Stimulated activated CD4-positive, alpha-beta T cell treated with anti-CD3 and anti-CD28 coated beads, Interleukin-4, amount 100 ng/mL, for 24 hours (primary cell): Measurements from ENCODE around the gene NOP56.
"Not testable (repeated sequence)": the region's sequence is repeated elsewhere in the genome, so short reads cannot be mapped to it uniquely, and the experiment has no call there.

ENCODE experiments used
- DNase-seq: peaks from one replicate; pipeline ENCODE4 v3.0.0-alpha.2; 2020

The NOP56 gene

DNA sequence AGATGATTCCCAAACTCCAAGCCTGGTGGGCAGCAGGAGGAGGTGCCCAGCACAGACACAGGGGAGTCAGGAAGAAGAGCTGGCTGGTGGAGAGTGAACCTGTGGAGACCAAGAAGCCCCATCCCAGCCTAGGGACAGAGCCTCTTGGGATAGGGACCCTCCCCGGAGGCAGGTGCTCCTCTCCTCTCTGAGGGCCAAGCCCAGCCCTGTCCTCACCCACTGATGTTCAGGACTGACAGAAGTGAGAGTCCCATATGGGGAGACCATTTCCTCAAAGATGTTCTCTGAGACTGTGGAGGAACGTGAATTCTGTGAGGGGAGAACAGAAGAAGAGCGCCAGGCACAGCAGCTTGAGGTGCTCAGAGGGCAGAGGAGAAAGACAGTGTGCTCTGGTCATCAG, 37.8 kb downstream of the NOP56 start:
- DNase-seq: no peak

DNA sequence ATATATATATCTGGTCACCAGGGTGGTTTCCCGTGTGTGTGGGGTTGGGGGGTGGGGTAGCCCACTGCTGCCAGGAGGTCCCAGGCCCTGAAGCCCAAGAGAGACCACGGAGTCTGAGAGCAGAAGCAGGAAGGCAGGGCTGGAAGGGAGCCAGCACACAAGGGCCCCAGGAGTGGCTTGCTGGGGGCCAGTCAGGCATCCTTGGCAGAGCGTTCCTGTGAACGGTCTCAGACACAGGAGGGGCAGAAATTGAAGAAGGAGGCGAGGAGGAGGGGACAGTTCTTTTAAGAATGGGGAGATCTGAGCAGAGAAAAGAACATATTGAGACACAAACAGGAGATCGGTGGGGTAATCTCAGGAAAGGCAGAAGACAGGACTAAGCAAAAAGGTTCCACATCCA, 38.3 kb downstream of the NOP56 start:
- DNase-seq: no peak

- no peak for DNase-seq
Measured at GRCh38 chr20:2691127-2691526, 38.7 kb downstream of the NOP56 start.

- no peak for DNase-seq
Measured at GRCh38 chr20:2691663-2692035, 39.2 kb downstream of the NOP56 start.

GRCh38 chr20:2692036-2692885, 39.8 kb downstream of the NOP56 start, which contains the start of gene EBF4:
EBF4 (plus strand) TSS chr20:2692780; CDS start chr20:2693646, 866 bp downstream.
- DNase-seq: no peak

- DNase-seq: no peak
Measured at GRCh38 chr20:2692886-2693285, 40.5 kb downstream of the NOP56 start.

- DNase-seq: peak; percentile 33
Measured at GRCh38 chr20:2693286-2694007, 41.0 kb downstream of the NOP56 start.

- no peak for DNase-seq
Measured at GRCh38 chr20:2694008-2694471, 41.6 kb downstream of the NOP56 start.

DNA sequence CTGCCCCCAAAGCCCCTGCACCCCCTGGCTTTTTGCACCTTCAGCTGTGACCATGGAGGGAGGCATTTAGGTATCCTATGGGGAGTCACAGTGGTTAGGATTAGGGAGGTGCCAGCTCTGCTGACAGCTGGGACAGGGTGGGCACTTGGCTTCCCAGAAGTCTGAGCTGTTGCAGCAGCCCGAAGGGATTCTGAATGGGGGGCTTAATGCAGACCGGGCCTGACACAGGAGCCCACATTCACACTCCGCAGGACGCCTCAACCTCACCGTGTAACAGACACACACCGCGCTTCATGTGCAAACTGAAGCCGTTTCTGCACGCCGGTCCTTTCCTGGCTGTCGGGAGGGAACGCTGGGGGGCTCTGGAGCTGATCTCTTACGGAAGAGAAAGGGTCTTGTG, 42.1 kb downstream of the NOP56 start:
- DNase-seq: no peak

DNA sequence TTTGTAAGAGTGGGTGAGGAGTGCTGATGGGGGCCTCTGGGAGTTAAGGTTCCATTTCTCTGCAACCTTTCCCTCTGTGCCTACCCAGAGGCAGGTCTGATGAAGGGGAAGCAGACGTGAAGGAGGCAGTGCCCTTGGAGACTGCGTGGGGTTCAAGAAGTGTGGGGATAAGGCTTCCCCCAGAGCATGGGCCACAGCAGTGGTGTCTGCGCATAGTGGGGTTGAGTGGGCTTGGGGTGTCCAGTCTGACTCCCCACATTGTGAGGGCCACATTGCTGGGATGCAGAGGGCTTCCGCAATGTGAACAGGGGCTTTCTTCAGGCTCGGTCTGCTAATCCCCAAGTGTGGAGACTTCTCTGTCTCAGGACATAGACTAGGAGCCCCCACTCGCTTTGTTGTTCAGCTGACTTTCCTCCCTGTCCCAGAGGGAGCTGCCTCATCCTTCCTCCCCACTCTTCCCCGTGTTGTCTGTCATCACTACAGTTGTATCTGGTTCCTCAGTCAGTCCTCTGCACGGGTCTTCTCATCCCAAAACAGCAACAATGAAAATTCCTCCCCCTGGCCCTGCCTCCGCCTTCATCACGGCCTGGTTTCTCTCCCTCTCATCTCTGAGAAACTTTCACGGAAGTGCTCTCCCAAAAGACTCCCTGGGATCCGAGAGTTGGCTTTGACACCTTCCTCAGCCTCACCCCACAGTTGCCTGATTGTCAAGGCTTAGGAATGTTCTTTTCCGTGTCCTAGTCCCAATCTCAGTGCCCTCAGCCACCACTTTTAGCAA, 43.0 kb downstream of the NOP56 start:
- DNase-seq: no peak

DNA sequence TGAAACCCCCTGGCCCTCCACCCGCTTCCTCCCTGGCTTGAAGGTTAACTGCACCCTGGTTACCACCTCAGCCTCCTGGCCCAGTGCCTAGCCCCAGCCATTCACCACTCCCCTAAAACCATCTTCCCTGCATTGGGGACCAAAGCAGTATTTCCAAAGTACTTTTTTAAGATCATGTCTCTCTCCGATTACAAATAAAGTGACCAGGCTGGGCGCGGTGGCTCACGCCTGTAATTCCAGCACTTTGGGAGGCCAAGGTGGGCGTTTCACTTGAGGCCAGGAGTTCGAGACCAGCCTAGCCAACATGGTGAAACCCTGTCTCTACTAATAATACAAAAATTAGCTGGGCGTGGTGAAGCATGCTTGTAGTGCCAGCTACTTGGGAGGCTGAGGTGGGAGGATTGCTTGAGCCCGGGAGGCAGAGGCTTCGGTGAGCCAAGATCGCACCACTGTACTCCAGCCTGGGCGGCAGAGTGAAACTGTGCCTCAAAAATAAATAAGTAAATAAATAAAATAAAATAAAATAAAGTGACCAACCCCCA, 43.6 kb downstream of the NOP56 start:
- DNase-seq: not testable (repeated sequence)

GRCh38 chr20:2696646-2697045, 44.2 kb downstream of the NOP56 start:
- no peak for DNase-seq

GRCh38 chr20:2697768-2698167, 45.3 kb downstream of the NOP56 start:
- no peak for DNase-seq

GRCh38 chr20:2698186-2698817, 45.9 kb downstream of the NOP56 start:
- DNase-seq: no peak

DNA sequence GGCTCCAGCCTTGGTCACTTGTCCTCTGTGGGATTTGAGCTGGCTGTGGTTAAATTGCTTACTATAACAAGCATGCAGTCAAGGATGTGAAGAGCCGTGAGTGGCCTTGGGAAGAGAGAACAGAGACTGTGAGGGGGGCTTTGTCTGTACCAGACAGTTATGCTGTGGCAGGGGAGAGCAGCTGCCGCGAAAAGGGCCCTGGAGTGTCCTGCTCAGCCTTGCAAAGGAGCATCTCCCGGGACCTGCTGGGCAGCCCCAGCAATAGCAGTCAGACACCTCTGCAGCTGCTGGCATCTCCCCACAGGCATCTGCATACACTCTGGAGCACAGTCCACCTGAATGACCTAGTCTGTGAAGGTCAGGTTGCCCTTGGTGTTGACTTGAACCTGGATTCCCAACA, 46.5 kb downstream of the NOP56 start:
- DNase-seq: no peak

- no peak for DNase-seq
Measured at GRCh38 chr20:2699775-2700413, 47.5 kb downstream of the NOP56 start.

- DNase-seq: no peak
Measured at GRCh38 chr20:2700913-2701620, 48.6 kb downstream of the NOP56 start.

DNA sequence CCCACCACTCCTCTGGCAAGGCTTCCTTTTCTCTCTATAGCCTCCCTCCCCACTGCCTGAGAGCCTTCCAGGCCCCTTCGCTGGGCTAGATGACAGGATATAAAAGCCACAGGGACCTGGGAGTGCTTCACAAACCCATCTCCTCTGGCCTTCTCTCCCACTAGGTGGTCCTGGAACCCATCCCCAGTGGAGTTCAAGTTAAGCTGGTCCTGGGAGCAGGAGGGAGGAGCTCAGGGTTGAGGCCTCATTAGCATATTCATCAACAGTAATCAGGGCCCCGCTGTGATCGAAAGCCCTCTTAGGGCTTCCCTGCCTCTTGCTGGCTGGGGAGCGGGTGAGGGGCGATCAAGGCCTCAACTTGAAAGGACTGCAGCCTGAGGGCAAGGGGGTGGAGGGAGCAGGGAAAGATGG, 49.2 kb downstream of the NOP56 start:
- DNase-seq: no peak

DNA sequence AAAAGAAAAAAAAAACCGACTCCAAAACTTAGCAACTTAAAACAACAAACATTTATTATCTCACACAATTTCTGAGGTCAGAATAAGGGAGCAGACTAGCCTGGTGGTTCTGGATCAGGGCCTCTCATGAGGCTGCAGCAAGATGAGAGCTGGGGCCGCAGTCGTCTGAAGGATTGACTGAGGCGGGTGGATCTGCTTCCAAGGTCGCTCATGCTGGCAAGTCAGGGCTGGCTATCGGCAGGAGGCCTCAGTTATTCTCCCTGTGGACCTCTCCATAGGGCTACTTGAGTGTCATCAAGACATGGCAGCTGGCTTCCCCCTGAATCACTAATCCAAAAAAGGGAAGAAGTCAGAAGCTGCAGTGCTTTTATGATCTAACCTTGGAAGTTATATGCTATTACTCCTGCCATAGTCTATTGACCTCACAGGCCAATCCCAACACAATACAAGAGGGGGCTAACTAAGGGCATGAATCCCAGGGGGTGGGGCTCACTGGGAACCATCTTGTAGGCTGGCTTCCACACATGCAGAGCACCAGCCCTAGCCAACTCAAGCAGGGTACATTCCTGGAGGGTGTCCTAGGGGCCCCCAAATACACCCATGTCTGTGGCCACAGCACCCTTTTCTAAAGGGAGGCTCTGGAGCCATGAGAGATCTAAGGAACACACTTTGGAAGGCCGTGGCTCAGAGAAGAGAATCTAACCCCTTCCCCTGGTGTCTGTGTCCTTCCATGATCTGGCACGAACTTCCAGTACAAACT, 51.5 kb downstream of the NOP56 start:
- DNase-seq: no peak

GRCh38 chr20:2705931-2706645, 53.7 kb downstream of the NOP56 start:
- no peak for DNase-seq
